Breast epithelium (tissue), 3 donors: ENCODE results near the gene ADAMTS2.

ENCODE experiments used
- POLR2A ChIP-seq: fragments of 450-650 bp; IDR thresholded peaks from one replicate; pipeline ENCODE4 v1.6.1; 2016; ENCODE audit warnings: antibody characterized with exemption, mild to moderate bottlenecking, moderate library complexity
- POLR2AphosphoS5 ChIP-seq, 3 donors: sonication (generic); formaldehyde crosslinking; IDR thresholded peaks; one replicate each; pipeline ENCODE4 v1.6.1; 2017; ENCODE audit warnings: antibody characterized with exemption in 3 of 3

DNA sequence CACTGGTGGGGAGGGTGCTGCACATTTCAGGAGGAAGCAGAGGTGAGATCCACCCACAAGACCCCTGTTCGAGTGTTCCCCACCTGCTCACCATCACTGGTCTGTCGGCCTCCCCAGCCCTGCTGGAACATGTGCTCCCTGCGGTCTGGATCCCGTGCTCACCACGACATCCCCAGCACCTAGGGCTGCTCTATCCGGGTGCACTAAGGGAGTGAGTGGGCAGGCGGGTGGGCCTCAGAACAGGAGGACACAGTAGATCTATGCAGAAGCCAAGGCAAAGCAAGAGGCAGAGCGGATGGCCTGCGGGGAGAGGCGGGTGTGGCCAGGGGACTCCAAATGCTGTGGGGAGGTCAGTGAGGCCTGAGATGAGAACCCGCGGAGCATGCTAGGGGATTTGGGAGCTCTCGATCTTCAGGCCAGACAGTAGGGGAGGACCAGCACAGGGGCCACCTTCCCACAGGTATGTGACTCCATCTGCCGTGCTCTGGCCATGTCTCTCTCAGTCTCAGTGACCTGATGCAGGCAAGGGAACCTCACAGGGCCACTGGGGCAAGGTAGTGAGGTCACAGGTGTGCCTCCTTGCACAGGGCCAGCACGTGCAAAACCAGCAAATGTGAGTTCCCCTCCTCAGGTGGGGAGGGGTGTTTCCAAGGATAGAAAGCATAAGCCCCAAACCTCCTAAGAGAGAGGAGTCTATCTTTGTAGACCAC lies 150.9 kb downstream of the ADAMTS2 start:
- TF ChIP-seq POLR2A (no peak), POLR2AphosphoS5 (IDR thresholded peaks at IDR 0.05) (no peak)
